Coronary artery (tissue), 2 donors: ENCODE results near the gene APPL2.
"Not testable (repeated sequence)": the region's sequence is repeated elsewhere in the genome, so short reads cannot be mapped to it uniquely, and the experiment has no call there.

Experiments
- DNase-seq: peaks from one replicate; pipeline ENCODE4 v3.0.0-alpha.2; 2017; ENCODE audit warnings: low spot score
- H3K27ac ChIP-seq, 2 donors: fragments of 200-600 bp; sonication (generic); one replicate each; pipeline ENCODE4 v1.5.1; 2016 to 2019
- H3K4me3 ChIP-seq: fragments of 200-600 bp; sonication (generic); 2 replicates; pipeline ENCODE4 v1.5.1; 2016; ENCODE audit warnings: mild to moderate bottlenecking, moderate library complexity
- TF ChIP-seq, protein P1 (sequence below): fragments of 200-600 bp; sonication (generic); IDR thresholded peaks from one replicate; pipeline ENCODE4 v1.5.1; 2019; ENCODE audit warnings: antibody characterized with exemption

Gene APPL2

GRCh38 chr12:105256921-105257320 lies 20.9 kb upstream of the APPL2 start:
- TF ChIP-seq, protein P1, sequence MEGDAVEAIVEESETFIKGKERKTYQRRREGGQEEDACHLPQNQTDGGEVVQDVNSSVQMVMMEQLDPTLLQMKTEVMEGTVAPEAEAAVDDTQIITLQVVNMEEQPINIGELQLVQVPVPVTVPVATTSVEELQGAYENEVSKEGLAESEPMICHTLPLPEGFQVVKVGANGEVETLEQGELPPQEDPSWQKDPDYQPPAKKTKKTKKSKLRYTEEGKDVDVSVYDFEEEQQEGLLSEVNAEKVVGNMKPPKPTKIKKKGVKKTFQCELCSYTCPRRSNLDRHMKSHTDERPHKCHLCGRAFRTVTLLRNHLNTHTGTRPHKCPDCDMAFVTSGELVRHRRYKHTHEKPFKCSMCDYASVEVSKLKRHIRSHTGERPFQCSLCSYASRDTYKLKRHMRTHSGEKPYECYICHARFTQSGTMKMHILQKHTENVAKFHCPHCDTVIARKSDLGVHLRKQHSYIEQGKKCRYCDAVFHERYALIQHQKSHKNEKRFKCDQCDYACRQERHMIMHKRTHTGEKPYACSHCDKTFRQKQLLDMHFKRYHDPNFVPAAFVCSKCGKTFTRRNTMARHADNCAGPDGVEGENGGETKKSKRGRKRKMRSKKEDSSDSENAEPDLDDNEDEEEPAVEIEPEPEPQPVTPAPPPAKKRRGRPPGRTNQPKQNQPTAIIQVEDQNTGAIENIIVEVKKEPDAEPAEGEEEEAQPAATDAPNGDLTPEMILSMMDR, result no peak
- no peak overlapping the region for H3K4me3 ChIP-seq
- DNase-seq, result no peak
- H3K27ac ChIP-seq, result peak overlapping the region; percentile 34 to 80

GRCh38 chr12:105256431-105256830 lies 20.5 kb upstream of the APPL2 start:
- H3K27ac ChIP-seq, result peak overlapping the region; percentile 34 to 80
- not testable (repeated sequence) for DNase-seq, H3K4me3 ChIP-seq

DNA sequence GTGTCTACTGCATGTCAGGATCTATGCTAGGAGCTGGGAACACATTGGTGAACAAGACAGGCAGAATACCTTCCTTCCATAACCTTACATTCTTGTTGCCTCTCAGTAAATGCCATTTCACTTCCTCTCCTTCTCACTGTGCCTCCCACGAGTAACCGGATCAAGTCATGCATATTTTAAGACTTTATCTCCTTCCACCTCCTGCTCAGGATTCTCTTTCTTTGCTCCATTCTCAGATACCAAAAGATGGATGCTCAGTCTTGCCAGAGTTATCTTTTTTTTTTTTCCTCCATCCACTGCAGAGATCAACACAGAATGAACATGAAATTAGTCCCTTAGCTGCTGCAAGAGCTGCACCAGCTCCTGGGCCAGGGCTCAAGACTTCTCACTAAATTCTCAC lies 20.0 kb upstream of the APPL2 start:
- TF ChIP-seq, protein P1, result no peak
- H3K4me3 ChIP-seq, result no peak overlapping the region
- DNase-seq, result no peak
- H3K27ac ChIP-seq, result peak overlapping the region in 1 of 2 donors; percentile 30

GRCh38 chr12:105253866-105254513 lies 18.0 kb upstream of the APPL2 start:
- TF ChIP-seq, protein P1, result no peak
- peak overlapping the region; percentile 2 for H3K4me3 ChIP-seq
- DNase-seq, result no peak
- H3K27ac ChIP-seq, result peak overlapping the region; percentile 3 to 76

DNA sequence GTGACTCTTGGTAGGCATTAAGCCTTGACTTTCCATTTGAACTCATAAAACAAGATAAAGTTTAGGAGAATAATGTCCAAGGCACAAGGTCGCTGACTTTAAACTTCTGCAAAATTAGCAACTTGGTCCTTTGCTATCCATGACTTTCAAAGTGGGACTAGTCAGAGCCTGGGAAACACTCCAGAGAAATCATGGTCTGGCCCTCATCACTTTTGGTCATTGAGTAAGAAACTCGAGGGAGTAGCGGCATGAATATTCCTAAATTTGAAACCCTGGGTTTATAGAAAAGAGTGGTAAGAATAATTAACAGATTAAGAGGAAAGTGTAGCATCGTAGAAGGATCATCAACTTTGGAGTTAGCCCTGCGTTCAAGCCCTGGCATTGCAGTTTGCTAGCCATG lies 16.9 kb upstream of the APPL2 start:
- TF ChIP-seq, protein P1, result no peak
- no peak for DNase-seq
- Histone ChIP-seq H3K27ac (no peak overlapping the region), H3K4me3 (no peak overlapping the region)

DNA sequence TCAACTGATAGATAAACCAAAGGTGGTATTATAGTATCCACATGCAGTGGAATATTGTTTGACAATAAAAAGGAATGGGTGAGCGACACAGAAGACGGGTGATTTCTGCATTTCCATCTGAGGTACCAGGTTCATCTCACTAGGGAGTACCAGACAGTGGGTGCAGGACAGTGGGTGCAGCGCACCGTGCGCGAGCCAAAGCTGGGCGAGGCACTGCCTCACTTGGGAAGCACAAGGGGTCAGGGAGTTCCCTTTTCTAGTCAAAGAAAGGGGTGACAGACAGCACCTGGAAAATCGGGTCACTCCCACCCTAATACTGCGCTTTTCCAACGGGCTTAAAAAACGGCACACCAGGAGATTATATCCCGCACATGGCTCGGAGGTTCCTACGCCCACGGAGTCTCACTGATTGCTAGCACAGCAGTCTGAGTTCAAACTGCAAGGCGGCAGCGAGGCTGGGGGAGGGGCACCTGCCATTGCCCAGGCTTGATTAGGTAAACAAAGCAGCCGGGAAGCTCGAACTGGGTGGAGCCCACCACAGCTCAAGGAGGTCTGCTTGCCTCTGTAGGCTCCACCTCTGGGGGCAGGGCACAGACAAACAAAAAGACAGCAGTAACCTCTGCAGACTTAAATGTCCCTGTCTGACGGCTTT lies 9.9 kb upstream of the APPL2 start:
- not testable (repeated sequence) for DNase-seq, H3K4me3 ChIP-seq, H3K27ac ChIP-seq

GRCh38 chr12:105245291-105245690 lies 9.3 kb upstream of the APPL2 start:
- TF ChIP-seq, protein P1, result no peak
- DNase-seq, result no peak
- Histone ChIP-seq H3K4me3 (no peak overlapping the region), H3K27ac (no peak overlapping the region)

DNA sequence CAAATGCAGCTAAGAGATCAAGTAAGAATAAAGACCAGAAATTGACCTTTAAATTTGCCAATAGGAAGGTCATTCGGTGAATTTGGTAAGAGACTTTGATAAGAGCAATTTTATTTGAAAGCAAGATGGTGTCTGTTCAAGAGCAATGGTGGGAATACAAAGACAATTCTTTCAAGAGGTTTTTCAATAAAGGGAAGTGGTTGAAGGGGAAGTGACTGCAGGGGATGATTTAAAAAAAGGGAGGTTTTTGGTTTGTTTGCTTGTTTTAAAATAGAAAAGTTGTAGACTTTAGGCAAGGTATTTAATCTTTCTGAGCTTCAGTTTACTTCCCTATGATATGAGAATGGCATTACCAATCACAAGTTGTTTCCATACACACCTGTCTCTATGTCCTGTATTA lies 4.3 kb upstream of the APPL2 start:
- DNase-seq, result no peak
- TF ChIP-seq, protein P1, result no peak
- H3K27ac ChIP-seq, result no peak overlapping the region
- no peak overlapping the region for H3K4me3 ChIP-seq
